H54 (cell line): ENCODE results near the gene ALDH3B1.

Experiments
- DNase-seq: peaks from one replicate; pipeline ENCODE4 v3.0.0; 2011; ENCODE audit warnings: low spot score, mixed read lengths; ENCODE audit not compliant: insufficient read length
- FAIRE-seq: peaks from 3 replicates; lab custom pipeline; 2011; peaks lifted over from hg19 to GRCh38; lab: Jason Lieb, UNC
- POLR2A ChIP-seq: IDR thresholded peaks from 2 replicates; pipeline ENCODE4 v1.6.1; 2011; ENCODE audit warnings: low read depth, mild to moderate bottlenecking, low read length

Gene ALDH3B1

DNA sequence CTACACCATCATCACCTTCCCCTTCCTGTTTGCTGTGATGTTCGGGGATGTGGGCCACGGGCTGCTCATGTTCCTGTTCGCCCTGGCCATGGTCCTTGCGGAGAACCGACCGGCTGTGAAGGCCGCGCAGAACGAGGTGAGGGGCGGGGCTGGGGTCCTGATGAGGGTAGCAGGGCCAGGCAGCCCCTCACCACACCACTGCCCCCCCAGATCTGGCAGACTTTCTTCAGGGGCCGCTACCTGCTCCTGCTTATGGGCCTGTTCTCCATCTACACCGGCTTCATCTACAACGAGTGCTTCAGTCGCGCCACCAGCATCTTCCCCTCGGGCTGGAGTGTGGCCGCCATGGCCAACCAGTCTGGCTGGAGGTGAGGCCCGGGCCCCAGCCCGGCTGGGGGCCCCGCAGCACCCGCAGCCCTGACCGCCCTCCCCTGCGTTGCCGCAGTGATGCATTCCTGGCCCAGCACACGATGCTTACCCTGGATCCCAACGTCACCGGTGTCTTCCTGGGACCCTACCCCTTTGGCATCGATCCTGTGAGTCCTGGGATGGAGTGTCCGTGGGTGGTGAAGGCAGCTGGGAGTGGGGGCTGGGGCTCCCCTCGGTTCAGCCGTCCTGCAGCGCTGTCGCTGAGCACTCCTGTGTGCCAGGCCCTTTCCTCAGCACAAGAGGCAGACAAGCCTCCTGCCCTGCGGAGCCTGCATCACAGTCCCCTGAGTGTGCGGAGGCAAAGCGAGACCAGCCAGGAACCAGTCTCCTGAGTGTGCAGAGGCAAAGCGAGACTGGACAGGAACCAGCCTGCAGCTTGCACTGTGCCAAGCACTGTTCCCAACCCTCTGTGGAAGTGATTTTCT, 37.5 kb downstream of the ALDH3B1 start:
- DNase-seq (no peak), FAIRE-seq (no peak)

DNA sequence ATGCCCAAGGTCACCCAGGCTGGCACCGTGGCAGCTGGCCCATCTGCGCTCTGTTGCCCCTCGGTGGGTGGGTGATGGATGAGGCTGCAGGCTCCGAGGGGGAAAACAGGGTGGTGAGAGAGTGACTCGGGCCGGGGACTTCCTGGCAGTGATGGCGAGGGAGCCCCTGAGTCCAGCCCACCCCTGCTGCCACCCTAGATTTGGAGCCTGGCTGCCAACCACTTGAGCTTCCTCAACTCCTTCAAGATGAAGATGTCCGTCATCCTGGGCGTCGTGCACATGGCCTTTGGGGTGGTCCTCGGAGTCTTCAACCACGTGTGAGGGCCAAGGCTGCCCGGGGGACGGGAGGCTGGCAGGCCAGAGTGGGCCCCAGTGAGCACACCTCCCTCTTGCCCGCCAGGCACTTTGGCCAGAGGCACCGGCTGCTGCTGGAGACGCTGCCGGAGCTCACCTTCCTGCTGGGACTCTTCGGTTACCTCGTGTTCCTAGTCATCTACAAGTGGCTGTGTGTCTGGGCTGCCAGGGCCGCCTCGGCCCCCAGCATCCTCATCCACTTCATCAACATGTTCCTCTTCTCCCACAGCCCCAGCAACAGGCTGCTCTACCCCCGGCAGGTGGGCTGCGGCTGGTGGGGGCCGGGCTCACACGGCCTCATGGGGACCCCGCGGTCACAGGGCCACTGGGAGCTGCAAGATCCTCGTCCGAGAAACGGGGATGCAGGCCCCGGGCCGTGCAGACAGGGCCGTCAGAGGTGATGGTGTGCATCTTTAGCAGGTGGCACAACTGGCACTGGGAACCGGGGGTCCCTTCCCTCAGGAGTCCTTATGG, 38.8 kb downstream of the ALDH3B1 start:
- FAIRE-seq: no peak
- no peak for TF ChIP-seq POLR2A
- DNase-seq: no peak

More for the DNA sequence above, 37.5 kb downstream of the ALDH3B1 start:
- no peak for TF ChIP-seq POLR2A

DNA sequence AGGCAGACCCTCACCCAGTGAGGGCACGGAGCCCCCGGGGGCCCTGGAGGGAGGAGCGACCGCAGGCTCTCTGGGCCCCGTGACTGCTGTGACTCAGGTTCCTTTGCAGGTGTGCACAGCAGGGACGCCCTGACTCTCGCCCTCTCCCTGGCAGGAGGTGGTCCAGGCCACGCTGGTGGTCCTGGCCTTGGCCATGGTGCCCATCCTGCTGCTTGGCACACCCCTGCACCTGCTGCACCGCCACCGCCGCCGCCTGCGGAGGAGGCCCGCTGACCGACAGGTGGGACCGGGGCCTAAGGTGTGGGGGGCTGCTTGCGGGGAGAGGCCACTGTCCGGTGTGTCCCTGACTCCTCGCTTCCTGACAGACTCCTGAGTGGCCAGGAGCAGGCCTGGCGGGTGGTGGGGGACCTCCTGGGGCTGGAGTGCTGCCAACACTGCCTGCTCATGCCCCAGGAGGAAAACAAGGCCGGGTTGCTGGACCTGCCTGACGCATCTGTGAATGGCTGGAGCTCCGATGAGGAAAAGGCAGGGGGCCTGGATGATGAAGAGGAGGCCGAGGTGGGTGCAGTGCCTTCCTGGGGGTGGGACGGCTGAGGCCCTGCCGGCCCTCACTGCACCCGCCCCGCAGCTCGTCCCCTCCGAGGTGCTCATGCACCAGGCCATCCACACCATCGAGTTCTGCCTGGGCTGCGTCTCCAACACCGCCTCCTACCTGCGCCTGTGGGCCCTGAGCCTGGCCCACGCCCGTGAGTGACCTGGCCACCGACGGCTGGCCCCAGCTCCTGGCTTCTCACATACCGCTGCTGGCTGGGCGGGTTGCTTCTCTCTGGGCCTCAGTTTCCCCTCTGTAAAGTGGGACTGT, 39.6 kb downstream of the ALDH3B1 start:
- FAIRE-seq (no peak), DNase-seq (no peak)
- TF ChIP-seq POLR2A: no peak

DNA sequence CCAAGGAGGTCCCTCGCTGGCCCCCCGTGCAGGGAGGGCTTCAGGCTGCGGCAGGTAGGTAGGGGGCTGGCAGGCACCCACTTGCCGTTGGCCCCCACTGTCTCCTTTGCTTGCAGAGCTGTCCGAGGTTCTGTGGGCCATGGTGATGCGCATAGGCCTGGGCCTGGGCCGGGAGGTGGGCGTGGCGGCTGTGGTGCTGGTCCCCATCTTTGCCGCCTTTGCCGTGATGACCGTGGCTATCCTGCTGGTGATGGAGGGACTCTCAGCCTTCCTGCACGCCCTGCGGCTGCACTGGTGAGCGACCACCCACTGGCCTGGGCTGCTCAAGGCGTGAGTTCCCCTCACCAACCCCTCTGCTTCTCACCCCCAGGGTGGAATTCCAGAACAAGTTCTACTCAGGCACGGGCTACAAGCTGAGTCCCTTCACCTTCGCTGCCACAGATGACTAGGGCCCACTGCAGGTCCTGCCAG, 40.3 kb downstream of the ALDH3B1 start:
- FAIRE-seq: no peak
- DNase-seq: no peak

GRCh38 chr11:68051191-68052136, 41.3 kb downstream of the ALDH3B1 start:
- FAIRE-seq: no peak
- no peak for TF ChIP-seq POLR2A
- no peak for DNase-seq

More for the DNA sequence above, 40.3 kb downstream of the ALDH3B1 start:
- no peak for TF ChIP-seq POLR2A

DNA sequence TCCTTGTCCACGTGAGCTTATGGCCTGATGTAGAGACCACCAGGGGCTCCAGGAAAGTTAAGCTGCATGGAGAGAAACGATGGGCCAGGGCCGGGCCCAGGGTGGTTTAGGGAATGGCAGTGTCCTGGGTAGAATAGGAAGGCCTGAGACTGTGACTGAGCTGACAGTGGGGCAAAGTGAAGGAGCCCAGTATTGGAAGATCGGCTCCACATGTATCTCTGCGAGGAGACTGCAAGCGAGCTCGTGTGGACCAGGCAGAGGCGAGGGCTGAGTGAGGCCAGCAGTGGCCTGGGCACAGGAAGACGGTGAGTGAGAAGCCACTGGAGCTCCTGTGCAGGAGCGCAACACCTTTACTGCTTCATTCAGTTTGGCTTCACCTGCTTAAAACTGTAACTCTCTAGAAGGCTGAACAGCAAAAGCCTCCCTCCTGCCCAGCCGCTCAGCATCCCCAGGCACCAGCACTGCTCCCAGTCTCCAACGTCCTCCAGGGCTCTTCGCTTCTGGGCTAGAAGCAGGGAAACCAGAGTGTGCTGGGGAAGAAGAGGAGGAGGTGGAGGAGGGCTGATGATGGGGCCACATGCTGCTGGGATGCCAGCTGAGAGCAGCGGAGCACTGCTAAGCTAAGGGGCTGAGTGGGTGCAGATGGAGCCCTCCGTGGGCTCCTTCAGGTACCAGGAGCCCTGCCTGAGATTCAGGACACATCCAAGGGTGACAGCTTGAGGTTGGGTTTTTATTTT, 42.2 kb downstream of the ALDH3B1 start:
- TF ChIP-seq POLR2A: no peak
- DNase-seq (no peak), FAIRE-seq (no peak)

DNA sequence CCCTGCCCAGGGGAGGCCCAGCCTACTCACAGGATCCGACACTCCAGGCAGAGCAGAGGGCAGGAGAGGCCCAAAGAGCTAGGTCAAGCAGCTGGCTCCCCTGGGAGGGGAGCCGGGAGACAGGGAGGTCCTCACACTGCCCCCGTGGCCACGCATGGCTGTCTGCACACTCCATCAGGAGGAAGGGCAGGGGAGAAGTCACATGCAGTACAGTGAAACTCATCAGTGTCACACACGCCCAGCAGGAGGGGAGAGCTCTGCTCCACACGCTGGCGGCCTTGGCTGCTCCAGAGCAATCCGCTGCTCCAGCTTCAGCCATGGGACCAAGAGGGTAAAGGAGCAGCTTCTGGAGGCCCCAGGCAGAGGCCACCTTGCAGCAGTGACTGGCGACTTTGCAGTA, 43.0 kb downstream of the ALDH3B1 start:
- DNase-seq: no peak
- no peak for FAIRE-seq
- TF ChIP-seq POLR2A: no peak

DNA sequence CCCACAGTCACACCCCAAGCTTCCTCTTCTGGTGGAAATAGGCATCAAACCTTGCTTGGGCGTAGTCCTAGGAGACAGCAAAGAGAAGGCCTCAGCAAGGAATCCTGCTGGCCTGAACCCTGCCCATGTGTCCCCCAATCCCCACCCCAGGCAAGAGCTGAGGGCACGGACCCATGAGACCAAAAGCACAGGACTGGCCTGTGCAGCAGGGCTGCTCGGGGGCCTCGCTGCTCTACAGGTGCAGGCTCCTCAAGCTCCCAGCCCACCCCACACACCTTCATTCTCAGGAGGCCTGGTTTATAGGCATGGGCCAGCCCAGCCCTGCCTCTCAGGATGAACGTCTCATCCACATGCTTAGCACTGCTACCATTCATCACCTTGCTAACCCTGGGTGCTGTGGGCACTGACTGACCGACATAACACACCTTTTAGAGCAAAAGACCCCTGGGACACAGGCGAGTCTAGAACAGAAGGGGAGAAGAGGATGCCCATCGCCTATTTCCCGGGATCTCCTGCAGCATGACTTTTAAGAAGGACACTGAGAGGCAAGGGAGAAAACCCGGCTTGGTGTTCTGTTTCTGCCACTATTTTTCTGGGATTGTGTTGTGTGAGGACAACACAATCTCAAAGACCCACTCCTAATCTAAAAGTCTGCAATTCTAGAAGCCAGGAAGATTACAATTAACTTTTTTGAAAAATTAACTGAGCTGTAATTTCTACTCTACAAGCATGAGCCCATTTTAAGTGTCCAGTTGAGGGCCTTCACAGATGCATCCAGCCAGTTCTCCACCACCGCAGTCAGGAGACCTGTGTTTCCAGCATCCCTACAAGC, 44.1 kb downstream of the ALDH3B1 start:
- FAIRE-seq (no peak), DNase-seq (no peak)
- no peak for TF ChIP-seq POLR2A

GRCh38 chr11:68056317-68057285, 46.5 kb downstream of the ALDH3B1 start:
- FAIRE-seq (no peak), DNase-seq (no peak)
- no peak for TF ChIP-seq POLR2A

DNA sequence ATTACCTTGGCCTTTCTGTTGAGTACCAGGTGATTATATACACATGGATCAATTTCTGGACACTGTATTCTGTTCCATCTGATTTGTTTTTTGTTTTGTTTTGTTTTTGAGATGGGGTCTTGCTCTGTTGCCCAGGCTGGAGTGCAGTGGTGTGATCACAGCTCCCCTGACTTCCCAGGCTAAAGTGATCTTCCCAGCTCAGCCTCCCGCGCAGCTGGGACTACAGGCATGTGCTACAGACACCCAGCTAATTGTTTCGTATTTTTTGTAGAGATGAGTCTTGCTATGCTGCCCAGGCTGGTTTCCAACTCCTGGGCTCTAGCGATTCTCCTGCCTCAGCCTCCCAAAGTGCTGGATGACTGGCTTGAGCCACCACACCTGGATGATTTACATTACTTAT, 47.7 kb downstream of the ALDH3B1 start:
- no peak for TF ChIP-seq POLR2A
- FAIRE-seq: no peak
- DNase-seq: no peak
